Pulmonary artery endothelial cell (primary cell): ENCODE results near the gene ITPR1. TPM values are rescaled to one million over a fixed set of nuclear protein-coding genes. Genes with fewer than 3 reads are reported as not detected.
"Not testable (repeated sequence)": the region's sequence is repeated elsewhere in the genome, so short reads cannot be mapped to it uniquely, and the experiment has no call there.

Experiments
- DNase-seq: peaks from one replicate; pipeline ENCODE4 v3.0.0-alpha.2; 2011; ENCODE audit warnings: low read depth, low spot score
- total RNA-seq: library from RNA; depleted of rRNA; stranded (reverse); fragments of >200 nt; gene quantifications from 2 replicates; pipeline ENCODE4 v1.2.3, GENCODE V29; 2014

The ITPR1 gene
- total RNA-seq, 1 donor from 2014 or later: 15.2 TPM

DNA sequence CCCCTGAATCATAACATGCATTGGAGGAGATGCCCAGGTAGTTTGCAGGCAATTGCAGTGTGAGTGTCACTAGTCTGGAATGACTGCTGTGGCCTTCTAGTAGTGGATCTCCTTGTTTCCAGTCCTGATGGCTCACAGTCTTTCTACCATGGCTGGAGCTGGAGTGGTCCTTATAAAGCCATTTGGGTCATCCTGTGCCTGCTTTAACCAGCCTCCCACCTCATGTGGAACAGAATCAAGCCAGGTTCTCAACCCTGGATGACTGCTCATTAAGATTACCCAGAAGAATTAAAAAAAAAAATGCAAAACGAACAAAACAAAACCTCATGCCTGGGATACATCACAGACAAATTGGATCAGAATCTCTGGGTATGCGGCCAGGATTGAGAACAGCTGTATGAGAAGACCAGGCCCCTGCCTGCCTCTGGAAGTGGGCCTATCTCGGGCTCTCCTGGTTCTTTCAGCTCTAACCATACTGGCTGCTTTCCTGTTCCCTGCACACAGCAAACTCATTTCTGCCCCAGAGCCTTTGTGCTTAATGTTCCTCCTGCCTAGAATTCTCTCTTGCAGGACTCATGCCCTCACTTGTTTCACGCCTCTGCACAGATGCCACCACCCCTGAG, 96.4 kb downstream of the ITPR1 start:
- no peak for DNase-seq

DNA sequence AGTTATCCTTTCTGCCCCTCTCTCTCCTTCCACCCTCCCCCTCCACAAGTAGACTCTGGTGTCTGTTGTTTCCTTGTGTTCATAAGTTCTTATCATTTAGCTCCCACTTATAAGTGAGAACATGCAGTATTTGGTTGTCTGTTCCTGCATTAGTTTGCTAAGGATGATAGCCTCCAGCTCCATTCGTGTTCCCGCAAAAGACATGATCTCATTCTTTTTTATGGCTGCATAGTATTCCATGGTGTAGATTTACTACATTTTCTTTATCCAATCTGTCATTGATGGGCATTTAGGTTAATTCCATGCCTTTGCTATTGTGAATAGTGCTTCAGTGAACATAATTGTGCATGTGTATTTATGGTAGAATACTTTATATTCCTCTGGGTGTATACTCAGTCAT, 97.7 kb downstream of the ITPR1 start:
- not testable (repeated sequence) for DNase-seq

DNA sequence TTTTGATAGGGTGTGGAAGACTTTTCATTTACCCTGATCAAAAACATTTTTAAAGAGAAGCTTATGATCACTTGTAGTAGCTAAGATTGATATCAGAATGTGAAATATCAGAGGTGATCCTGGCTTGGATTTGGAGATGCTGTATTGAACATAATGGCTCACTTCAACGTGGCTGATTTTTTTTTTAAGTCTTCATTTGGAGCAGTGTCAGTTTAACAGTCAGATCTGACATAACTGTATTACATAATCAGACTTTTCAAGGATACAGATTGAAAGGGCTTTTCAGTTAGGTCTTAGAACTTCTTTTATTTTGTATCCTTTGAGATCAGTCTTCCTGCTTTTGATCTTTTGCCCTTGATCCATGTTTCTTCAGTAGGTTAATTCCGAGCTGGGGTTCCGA, 98.5 kb downstream of the ITPR1 start:
- no peak for DNase-seq

GRCh38 chr3:4593014-4593413, 99.9 kb downstream of the ITPR1 start:
- no peak for DNase-seq

DNA sequence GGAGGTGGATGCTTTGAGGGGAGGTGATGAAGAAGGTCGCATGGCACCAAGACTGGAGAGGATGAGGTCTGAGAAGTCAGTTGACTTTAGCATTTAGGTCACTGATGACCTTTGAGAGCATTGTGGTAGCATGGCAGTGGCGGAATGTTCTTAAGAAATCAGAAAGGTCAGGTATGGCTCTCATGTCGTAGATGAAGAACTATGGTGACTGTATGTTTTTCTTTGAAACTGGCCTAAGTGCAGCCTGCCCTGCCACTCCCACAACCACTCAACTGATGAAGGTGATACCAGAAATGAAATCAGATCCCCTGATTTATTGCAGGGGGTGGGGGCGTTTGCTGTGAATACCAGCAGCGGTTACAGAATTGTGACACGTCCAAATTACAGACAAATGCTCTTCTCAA, 102.6 kb downstream of the ITPR1 start:
- DNase-seq: no peak

DNA sequence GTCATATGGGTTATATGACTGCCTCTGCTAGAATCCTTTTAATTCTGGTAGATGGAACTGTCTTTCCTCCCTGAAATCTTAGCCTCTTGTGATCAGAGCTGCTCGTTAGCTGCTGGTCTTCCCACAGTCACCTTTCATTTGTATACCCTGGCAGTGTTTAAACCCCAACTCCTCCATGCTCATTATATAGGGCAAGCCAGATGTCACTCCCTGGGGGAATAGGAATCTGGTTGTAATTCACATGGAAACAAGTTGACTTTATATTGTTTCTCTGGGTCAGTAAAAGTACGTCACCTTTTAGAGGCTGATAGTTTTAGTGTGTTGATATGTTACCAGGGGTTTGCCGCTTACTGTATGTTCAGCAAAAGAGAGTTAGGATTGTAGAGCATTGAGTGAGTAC, 103.5 kb downstream of the ITPR1 start:
- no peak for DNase-seq

DNA sequence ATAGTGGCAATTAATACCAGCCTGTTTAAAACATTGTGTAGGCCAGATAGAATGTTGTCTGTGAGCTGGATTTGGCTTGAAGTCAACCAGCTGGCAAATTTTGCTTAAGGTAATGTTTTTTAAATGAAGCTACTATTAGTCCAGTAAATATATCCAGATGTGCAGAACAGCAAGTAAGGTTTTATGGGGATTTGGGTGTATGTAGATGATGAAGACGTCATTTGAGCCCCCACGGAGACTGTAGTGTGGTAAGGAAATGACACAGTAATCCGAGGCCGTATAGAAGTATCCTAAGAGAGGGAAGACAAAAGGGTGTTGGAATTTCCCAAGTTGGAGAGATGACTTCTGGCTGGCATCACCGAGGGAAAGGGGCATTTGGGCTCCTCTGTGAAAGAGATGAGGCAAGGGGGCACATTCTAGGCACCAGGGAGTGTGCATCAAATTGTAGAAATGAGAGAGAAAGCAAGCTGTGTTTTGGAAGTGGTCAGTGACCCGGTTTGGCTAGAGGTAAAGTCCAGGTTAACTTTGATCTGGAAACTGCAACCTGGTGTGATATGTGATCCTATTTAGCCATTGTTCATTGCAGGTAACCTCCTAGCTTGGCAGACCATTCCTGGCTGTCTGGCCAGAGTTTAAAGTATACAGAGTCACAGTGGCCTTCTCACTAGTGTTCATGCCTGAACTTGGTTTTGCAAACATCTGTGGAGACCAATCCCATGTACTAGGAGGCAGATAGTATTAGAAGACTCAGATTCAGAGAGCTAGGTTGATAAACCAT, 104.2 kb downstream of the ITPR1 start:
- no peak for DNase-seq

DNA sequence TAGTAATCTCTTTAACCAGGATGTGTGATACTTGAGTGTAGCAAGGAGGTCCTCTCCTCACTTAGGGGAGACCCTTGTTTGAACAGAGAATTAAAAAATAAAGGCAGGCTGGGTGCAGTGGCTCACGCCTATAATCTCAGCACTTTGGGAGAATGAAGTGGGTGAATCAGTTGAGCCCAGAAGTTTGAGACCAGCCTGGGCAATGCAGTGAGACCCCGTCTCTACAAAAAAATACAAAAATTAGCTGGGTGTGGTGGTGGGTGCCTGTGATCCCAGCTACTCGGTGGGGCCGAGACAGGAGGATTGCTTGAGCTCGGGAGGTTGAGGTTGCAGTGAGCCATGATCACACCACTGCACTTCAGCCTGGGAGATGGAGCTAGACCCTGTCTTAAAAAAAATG, 105.1 kb downstream of the ITPR1 start:
- not testable (repeated sequence) for DNase-seq

DNA sequence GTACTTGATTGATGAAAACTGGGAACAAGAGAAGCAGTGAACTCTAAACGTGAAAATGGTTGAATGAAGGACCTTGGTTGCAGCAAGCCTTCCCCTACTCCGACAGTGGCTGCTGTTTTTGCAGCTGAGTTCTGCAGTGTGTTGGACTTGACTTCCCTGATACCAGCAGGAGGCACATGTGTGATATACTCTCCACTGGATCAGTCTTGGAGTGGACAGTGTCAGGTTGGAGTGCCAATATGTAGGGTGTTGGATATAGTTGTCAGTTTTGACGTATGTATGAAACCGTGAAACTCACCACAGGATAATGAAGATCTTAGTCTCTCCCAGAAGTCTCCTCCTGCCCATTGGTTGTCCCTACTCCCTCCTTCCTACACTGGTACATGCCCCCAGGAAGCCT, 106.5 kb downstream of the ITPR1 start:
- no peak for DNase-seq

DNA sequence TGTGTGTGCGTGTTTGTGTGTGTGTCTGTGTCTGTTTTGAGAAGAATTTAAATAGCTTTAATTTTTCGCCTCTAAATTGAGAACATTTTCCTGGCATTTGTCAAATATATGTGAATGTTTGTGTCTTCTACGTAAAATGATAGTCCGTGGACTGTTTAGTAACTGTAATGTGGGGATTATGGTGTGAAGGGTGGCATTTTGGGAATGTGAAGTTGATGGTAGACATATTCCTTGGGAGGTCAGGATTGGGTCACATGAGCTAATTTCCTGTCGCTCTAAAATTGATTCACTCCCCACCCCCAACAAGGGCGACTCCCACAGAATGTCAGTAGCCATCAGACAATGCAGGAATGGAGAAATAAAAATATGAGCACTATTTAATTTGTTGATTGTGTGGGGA, 107.3 kb downstream of the ITPR1 start:
- no peak for DNase-seq

- DNase-seq: no peak
Observed at GRCh38 chr3:4601892-4602291, 108.7 kb downstream of the ITPR1 start.

DNA sequence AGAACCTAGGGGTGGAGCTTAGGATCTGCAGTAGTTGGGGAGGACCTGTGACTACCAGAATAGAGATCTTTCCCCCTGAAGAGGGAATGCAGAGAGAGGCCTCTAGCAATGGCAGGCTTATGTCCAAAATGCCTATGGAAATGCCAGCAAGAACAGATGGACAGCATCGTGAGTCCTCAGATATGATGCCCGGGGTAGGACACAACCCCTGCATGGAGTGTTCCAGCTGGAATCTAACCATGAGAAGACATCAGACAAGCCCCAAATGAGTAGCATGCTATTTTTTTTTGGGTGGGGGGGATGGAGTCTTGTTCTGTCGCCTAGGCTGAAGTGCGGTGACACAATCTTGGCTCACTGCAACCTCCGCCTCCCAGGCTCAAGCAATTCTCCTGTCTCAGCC, 111.5 kb downstream of the ITPR1 start:
- no peak for DNase-seq

- no peak for DNase-seq
Observed at GRCh38 chr3:4606911-4607310, 113.8 kb downstream of the ITPR1 start.

DNA sequence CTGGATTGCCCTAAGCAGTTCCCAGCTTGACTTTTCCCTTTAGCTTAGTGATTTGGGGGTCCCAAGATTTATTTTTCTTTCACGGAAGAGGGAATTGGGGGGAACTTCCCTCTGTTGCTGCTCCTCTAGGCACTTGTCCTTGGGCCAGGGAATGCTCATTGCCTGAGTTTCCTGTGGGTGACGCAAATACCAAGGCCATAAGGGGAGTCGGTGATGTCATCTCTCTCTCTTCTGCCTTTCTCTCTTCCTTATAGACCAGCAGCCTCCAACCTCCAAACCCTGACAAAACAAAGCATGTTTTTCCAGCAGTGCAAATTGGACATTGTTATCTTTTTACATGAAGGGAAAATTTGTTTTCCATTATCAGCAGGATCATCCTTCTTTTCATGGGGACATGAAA, 120.2 kb downstream of the ITPR1 start:
- no peak for DNase-seq

- no peak for DNase-seq
Observed at GRCh38 chr3:4614070-4614469, 120.9 kb downstream of the ITPR1 start.

- no peak for DNase-seq
Observed at GRCh38 chr3:4614927-4615326, 121.8 kb downstream of the ITPR1 start.

DNA sequence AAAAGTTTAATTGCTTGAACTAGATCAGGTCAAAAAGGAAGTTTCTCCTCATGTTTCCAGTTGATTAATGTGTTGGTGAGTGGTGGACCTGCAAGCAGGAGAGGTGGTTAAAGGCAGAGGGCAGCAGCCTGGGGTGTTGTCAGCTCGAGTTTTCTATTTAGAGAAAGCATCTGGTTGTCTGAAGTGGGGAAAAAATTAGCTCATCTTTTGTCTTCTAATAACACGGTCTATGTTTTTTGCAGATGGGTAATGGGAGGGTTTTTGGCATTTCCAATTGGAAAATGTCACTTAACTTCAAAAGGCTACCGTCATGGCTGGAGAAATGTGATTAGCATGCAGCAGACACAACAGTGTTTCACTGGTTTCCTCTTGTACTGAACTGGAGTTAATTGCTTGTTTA, 122.6 kb downstream of the ITPR1 start:
- no peak for DNase-seq

DNA sequence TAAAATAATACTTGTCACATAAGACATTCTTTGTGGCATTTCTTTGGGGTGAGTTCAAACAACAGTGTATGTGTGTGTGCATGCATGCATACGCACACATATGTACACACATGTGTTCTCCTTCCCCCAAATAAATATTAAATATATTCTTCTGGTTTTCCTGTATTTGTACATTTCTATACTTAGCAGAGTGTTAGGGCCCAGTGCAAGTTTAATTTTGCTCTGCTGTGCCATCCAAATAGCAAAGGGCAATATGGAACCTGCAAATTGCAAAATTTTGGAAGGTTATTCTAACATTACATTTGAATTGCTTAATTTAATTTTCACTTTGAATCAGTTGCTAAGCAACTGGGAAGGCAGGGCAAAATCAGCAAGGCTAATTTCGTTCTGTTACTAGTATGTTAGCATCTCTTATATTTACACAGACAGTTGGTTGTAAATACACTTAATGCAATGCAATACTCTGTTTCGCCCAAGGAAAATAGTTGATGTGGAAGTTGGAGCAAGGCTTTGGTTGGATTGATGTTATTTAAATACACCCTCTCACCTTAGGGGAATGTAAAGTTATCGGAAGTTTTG, 130.4 kb downstream of the ITPR1 start:
- no peak for DNase-seq

DNA sequence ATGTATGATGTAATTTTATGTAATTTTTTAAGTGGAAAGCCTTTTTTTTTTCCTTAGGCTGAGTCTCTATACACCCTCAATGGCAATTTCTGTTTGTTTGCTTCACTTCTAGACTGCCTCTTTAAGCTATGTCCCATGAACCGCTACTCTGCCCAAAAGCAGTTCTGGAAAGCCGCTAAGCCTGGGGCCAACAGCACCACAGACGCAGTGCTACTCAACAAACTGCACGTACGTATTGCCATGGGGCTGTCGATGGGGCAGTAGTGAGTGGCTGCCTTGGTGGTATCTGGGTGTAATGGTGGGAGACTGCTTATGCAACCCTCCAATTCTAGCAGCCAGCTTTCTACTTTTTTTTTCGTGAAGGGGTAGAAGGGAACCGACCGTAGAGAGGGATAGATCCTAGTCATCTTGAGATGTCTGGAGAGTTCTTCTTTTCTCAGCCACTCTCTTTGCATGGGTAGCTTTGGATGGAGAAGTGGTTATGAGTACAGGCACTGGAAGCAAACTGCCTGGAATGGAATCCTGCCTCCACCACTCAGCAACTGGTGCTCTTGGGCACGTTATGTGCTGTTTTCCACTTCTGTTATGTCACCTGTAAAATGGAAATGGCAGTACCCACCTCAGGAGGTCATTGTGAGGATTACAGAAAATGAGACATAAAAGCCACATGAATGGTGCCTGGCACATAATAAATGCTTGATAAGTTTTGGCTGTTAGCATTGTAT, 134.7 kb downstream of the ITPR1 start:
- DNase-seq: no peak

GRCh38 chr3:4629095-4630007, 136.2 kb downstream of the ITPR1 start:
- DNase-seq: no peak
